Measurements from ENCODE around the gene STX1B. TPM values are rescaled to one million over a fixed set of nuclear protein-coding genes. Genes with fewer than 3 reads are reported as not detected.

The STX1B gene
- total and polyA plus RNA-seq, 2 of the 8 experiments (the other 6 are each of a cell fraction or from before 2014, with no cell fraction given): 8.9 to 20.2 TPM

DNA sequence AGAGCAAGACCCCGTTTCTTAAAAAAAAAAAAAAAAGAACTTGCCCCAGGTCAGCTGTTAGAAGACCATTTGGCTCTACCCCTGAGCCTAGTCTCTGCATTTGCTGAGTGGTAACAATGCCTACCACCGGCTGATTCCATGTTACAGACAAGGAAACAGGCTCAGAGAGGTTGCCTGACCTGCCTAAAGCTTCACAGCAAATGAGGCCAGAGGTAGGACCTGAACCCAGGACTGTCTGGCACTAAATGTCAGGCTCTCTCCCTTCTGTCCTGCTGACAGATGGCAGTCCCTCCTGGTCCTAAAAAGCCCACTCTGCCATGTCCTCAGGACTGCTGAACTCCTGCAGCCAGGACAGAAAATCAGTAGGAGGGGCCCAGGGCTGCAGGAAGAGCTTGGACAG, 5.8 kb downstream of the STX1B start (continued):
- TF ChIP-seq USF2 (IDR thresholded peaks at IDR 0.05; ENCODE audit: low read length) (no peak), BRCA1 (IDR thresholded peaks at IDR 0.05; ENCODE audit: low read depth, low read length) (no peak)
